T-helper 2 cell treated with Interferon-gamma antibody and Interleukin-4, amounts not matched to agents 100 ng/mL and 5 ng/mL, for 36 hours (primary cell): ENCODE results near the gene UNC45A. TPM values are rescaled to one million over a fixed set of nuclear protein-coding genes. Genes with fewer than 3 reads are reported as not detected.
"Not testable (repeated sequence)": the region's sequence is repeated elsewhere in the genome, so short reads cannot be mapped to it uniquely, and the experiment has no call there.

Source experiments
- intact Hi-C: fragments of 100-400 bp; cut with micrococcal nuclease; formaldehyde crosslinking; loops from one replicate; pipeline ENCODE4 v1.15.1; 2023
- total RNA-seq: library from RNA; stranded (reverse); gene quantifications from 2 replicates; pipeline ENCODE4 v1.2.3, GENCODE V29; 2022

UNC45A gene, protein sequence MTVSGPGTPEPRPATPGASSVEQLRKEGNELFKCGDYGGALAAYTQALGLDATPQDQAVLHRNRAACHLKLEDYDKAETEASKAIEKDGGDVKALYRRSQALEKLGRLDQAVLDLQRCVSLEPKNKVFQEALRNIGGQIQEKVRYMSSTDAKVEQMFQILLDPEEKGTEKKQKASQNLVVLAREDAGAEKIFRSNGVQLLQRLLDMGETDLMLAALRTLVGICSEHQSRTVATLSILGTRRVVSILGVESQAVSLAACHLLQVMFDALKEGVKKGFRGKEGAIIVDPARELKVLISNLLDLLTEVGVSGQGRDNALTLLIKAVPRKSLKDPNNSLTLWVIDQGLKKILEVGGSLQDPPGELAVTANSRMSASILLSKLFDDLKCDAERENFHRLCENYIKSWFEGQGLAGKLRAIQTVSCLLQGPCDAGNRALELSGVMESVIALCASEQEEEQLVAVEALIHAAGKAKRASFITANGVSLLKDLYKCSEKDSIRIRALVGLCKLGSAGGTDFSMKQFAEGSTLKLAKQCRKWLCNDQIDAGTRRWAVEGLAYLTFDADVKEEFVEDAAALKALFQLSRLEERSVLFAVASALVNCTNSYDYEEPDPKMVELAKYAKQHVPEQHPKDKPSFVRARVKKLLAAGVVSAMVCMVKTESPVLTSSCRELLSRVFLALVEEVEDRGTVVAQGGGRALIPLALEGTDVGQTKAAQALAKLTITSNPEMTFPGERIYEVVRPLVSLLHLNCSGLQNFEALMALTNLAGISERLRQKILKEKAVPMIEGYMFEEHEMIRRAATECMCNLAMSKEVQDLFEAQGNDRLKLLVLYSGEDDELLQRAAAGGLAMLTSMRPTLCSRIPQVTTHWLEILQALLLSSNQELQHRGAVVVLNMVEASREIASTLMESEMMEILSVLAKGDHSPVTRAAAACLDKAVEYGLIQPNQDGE
- total RNA-seq: 62.9 and 63.8 TPM in 2 replicates

DNA sequence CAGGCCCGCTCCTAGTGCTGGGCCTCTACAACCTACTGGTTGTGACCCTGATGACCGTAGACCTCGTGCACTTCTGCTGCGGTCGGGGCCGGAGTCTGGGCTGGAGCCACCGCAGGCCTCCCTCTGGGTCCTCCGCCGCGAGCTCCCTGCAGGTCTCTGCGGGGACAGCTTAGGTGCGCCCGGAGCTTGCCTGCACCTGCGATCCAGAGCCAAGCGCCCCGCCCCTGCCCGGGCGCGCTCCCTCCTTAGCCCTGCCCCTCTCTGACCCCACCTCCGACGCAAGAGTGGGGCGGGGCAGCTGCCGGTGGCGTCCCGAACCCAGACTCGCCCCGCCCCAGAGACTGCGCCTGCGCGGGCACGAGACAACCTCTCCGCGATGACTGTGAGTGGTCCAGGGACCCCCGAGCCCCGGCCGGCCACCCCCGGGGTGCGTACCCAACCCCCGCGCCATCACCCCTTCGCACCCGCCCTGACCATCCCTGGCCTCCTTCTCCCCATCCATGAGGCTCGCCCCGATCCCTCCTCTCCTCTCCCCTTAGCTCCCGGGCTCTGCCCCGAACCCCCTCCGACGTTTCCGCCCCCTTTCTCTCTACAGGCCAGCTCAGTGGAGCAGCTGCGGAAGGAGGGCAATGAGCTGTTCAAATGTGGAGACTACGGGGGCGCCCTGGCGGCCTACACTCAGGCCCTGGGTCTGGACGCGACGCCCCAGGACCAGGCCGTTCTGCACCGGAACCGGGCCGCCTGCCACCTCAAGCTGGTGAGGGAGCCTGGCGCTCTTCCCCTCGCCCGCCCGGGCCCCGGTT lies at the start of gene UNC45A:
TSS of gene UNC45A (plus strand) at position 337 of the 803 bp plus-strand sequence. CDS start at position 377, 40 bp downstream.
- intact Hi-C loops: loop anchor here (1.0 to 10.0 kb wide), 10 partner anchors 19 to 1967 kb away; partner anchors contain the start of genes BLM, CHD2, CIB1 and GDPGP1

DNA sequence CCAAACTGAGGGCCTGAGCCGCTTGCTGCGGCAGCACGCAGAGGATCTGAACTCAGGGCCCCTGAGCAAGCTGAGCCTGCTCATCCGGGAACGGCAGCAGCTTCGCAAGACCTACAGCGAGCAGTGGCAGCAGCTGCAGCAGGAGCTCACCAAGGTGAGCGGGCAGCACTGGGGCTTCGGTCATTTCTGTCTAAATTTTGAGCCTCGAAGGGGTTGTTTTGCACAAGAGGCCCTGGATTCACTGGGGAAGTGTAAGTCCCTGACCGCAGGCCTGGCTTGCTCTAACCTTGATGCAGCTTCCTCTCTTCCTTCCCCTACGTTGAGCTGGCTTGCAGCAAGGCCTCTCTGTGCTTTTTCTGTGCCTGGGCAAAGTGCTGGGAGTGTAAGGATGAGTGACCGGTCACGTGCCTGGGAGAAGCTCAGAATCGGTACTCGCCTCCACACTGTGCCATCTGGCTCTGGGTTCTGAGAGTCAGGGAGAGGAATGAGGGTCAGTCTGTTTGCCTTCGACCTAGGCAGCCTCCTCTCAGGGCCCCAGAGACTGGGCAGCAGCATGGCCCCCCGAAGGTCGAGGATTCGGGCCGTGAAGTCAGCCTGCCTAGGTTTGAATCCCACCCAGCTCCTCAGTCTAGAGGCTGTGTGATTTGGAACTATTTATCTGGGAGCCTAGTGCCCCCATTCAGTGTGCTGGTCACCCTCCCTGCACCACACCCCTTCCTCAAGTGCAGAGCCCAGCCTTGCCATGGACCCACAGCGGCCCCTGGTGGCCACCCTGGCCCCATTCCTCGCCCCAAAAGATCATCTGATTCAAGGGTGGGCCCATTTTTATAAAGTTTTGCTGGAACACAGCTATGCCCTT lies 49.4 kb upstream of the UNC45A start:
- intact Hi-C loops: loop anchor here (2.0 to 5.0 kb wide), 5 partner anchors 68 to 563 kb away; partner anchors contain the start of gene BLM

DNA sequence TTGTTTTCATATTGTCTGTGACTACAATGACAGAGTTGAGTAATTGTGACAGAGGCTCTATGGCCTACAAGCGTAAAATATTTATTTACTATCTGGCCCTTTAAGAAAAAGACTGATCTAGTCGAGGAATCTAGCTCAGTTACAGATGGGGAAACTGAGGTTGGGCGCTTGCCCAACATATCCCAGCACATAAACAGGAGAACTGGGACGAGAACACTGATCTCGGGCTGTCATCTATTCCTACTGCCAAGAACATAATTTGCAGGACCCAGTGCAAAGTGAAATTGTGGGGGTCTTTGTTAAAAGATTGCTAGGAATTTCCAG lies 48.8 kb upstream of the UNC45A start:
- intact Hi-C loops: loop anchor here (2.0 to 5.0 kb wide), 5 partner anchors 69 to 564 kb away; partner anchors contain the start of gene BLM

DNA sequence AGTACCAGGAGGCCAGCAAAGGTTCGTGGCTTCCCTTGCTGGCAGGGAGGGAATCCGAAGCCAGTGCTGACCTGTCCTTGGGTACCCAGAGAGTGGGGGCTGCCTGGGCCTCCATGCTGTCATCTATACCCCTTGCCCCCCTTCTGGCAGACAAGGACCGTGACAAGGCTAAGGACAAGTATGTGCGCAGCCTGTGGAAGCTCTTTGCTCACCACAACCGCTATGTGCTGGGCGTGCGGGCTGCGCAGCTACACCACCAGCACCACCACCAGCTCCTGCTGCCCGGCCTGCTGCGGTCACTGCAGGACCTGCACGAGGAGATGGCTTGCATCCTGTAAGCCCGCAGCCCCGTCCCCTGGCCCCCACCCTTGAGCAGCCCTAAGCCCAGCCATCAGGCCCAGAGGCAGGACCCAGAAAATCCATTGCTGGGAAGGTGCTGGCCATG lies 48.0 kb upstream of the UNC45A start:
- intact Hi-C loops: loop anchor here (2.0 to 5.0 kb wide), 5 partner anchors 70 to 565 kb away; partner anchors contain the start of gene BLM

DNA sequence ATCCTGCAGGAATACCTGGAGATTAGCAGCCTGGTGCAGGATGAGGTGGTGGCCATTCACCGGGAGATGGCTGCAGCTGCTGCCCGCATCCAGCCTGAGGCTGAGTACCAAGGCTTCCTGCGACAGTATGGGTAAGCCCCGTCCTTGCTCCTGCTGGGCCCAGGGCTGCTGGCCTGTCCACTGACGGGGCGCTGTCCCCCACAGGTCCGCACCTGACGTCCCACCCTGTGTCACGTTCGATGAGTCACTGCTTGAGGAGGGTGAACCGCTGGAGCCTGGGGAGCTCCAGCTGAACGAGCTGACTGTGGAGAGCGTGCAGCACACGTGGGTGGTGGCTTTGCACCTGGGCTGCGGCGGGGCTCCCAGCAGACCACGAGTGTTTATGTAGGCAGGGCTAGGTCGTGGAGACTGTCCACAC lies 45.8 kb upstream of the UNC45A start:
- intact Hi-C loops: loop anchor here (5.0 kb wide), 4 partner anchors 72 to 567 kb away; partner anchors contain the start of gene BLM

DNA sequence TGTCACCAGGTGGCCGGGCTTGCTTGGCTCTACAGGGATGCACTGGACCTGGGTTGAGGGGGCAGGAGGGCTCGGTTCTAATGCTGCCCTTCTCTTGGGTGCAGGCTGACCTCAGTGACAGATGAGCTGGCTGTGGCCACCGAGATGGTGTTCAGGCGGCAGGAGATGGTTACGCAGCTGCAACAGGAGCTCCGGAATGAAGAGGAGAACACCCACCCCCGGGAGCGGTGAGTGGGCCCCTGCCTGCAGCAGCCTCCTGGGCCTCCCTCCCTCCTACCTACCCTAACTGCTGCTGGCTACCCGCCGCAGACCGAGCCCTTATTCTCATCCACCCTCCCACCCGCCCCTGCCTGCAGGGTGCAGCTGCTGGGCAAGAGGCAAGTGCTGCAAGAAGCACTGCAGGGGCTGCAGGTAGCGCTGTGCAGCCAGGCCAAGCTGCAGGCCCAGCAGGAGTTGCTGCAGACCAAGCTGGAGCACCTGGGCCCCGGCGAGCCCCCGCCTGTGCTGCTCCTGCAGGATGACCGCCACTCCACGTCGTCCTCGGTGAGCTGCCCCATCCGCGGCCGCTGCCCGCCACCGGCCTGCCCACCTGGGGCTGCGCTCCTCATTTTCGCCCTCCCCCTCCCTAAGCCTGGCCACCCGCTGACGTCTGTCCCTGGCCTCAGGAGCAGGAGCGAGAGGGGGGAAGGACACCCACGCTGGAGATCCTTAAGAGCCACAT lies 45.2 kb upstream of the UNC45A start:
- intact Hi-C loops: loop anchor here (5.0 kb wide), 4 partner anchors 73 to 568 kb away; partner anchors contain the start of gene BLM

DNA sequence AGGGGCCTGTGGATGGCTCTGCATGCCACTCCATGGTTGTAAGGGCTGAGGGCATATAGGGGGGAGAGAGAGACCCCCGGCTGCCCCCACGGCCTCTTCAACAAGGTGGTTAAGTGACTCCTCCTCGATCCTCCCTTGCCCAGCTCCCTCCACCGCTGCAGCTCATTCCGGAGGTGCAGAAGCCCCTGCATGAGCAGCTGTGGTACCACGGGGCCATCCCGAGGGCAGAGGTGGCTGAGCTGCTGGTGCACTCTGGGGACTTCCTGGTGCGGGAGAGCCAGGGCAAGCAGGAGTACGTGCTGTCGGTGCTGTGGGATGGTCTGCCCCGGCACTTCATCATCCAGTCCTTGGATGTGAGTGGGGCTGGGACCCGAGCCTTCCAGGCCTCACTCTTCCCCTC lies 44.2 kb upstream of the UNC45A start:
- intact Hi-C loops: no loop called here

DNA sequence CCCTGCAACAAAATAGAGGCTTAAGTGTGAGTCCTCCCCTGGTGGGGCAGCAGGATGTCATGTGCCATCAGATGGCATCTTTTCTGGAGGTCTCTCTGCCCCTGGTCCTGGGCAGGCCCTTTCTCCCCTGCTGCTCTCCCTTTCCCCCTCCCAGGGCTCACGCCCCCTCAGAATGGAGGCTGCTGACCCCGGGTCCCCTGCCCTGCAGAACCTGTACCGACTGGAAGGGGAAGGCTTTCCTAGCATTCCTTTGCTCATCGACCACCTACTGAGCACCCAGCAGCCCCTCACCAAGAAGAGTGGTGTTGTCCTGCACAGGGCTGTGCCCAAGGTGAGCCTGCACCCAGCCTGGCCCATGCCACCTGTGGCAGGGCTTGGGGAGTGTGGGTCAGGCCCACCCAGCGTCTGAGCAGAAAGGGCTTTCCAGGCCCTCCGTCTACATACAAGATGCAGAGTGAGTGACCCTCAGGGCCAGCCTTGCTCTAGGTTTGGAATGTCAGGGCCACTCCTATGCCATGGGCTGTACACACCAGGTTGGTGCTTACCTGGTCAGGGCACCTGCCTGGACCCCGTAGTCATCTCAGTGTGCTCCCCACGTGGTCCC lies 43.6 kb upstream of the UNC45A start:
- intact Hi-C loops: no loop called here

DNA sequence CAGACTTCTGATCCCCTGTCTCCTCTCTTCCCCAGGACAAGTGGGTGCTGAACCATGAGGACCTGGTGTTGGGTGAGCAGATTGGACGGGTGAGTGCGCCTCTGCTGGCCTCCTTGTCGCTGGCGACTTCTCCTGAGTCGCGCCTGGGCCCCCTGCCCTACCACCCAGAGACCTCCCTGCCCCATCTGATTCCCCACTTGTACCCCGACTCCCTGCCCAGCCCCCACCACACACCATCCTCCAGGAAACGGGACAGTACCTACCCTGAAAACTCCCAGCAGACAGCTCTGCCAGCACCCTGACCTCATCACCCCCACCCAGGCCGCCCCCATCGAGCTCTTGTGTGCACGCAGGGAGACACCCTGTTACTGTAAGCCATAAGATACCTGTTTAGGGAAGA lies 43.1 kb upstream of the UNC45A start:
- intact Hi-C loops: no loop called here

DNA sequence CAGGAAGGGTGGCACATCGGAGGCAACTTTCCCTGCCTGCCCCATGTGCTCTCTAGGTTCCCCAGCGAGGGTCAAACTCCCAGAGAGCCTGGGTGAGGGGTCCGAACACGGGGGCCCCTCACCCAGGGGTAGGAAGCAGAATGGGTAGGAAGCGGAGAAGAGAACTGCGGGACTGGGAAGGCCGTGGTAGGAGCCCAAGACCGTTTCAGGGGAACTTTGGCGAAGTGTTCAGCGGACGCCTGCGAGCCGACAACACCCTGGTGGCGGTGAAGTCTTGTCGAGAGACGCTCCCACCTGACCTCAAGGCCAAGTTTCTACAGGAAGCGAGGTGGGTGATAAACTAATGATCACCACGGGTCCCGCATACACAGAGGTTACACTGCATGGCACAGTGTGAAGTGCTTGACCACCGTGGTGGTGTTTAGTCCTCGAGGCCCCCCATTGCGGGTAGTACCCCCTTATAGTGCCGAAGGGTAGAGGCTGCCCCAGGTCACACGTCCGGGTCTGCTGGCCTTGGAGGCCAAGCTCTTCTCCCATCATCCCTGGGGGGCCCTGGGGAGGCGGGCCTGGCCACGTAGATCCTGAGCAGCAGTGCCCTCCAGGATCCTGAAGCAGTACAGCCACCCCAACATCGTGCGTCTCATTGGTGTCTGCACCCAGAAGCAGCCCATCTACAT lies 42.4 kb upstream of the UNC45A start:
- intact Hi-C loops: no loop called here

DNA sequence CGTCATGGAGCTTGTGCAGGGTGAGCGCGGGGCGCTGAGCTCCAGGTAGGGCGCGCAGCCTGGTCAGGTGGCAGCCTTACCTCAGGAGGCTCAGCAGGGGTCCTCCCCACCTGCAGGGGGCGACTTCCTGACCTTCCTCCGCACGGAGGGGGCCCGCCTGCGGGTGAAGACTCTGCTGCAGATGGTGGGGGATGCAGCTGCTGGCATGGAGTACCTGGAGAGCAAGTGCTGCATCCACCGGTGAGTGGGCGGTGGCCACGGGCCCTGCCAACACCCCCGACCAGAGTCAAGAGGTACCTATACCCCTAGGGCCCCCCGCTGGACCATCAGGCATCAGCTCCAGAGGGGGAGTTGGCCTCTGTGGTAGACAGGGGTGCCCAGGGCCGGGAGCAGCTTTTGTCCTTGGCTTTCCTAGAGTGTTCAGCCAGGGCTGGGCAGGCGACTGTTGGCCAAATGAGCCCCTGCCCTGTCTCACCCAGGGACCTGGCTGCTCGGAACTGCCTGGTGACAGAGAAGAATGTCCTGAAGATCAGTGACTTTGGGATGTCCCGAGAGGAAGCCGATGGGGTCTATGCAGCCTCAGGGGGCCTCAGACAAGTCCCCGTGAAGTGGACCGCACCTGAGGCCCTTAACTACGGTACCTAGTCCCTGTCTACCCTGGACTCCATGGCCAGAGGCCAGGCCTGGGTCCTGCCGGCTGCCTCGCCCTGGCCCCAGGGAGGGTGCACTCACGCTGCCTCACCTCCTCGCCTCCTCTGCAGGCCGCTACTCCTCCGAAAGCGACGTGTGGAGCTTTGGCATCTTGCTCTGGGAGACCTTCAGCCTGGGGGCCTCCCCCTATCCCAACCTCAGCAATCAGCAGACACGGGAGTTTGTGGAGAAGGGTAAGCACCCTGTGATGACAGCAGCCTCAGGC lies 41.7 kb upstream of the UNC45A start:
- intact Hi-C loops: no loop called here

DNA sequence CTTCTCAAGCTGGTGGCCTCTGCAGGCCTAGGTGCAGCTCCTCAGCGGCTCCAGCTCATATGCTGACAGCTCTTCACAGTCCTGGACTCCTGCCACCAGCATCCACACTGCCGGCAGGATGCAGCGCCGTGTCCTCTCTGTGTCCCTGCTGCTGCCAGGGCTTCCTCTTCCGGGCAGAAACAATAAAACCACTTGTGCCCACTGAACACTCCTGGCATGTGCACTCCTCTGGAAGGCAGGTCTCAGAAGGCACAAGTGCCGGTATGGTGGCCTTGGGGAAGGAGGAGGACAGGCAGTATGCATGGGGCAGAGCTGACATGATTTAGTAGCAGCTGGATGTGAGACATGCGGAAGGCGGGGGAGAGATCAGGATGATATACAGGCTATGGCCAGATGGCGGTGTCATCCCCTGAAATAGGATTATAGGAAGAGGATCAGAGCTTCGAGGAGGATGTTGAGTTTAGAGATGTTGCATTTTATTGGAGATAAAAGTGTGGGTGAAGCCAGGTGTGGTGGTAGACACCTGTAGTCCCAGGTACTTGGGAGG lies 39.4 kb upstream of the UNC45A start:
- intact Hi-C loops: no loop called here

DNA sequence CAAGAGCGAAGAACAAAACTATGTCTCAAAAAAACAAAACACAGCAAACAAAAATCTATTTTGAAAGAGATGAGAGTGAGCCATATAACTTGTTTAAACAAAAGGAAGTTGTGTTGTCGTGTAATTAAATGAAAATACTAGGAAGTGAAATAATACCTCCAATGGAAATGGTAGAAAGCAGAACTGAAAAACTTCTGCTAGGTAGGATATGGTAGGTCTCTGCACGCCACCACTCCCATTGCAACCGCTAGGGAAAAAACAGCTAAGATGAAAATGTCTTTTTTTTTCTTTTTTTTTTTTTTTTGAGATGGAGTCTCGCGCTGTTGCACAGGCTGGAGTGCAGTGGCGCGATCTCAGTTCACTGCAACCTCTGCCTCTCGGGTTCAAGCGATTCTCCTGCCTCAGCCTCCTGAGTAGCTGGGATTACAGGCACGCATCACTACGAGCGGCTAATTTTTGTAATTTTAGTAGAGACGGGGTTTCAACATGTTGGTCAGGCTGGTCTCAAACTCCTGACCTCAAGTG lies 37.9 kb upstream of the UNC45A start:
- intact Hi-C loops: not testable (repeated sequence)

DNA sequence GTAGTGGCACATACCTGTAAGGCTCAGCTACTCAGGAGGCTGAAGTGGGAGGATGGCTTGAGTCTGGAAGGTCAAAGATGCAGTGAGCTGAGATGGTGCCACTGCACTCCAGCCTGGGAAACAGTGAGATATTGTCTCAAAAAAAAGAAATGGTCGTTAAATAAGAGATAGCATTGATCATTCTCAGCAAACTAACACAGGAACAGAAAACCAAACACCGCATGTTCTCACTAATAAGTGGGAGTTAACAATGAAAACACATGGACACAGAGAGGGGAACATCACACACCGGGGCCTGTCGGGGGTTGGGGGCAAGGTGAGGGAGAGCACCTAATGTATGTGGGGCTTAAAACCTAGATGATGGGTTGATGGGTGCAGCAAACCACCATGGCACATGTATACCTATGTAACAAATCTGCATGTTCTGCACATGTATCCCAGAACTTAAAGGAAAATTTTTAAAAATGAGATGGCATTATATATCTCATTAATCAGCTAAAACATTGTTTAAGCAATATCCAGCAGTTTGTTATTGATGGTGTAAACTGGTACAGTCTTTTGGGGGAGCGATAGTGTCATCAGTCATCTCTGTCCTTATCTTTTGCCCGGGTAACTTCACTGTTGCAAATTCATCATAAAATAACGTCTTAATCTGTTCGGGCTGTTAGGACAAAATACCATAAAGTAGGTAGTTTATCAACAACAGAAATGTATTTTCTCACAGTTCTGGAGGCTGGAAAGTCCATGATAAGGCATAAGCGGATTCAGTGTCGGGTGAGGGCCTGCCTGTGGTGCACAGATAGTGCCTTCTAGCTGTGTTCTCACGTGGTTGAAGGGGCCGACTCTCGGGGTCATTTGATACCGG lies 33.7 kb upstream of the UNC45A start:
- intact Hi-C loops: loop anchor here (1.0 to 10.0 kb wide), 2 partner anchors 29 to 377 kb away; partner anchors contain the start of gene CRTC3

DNA sequence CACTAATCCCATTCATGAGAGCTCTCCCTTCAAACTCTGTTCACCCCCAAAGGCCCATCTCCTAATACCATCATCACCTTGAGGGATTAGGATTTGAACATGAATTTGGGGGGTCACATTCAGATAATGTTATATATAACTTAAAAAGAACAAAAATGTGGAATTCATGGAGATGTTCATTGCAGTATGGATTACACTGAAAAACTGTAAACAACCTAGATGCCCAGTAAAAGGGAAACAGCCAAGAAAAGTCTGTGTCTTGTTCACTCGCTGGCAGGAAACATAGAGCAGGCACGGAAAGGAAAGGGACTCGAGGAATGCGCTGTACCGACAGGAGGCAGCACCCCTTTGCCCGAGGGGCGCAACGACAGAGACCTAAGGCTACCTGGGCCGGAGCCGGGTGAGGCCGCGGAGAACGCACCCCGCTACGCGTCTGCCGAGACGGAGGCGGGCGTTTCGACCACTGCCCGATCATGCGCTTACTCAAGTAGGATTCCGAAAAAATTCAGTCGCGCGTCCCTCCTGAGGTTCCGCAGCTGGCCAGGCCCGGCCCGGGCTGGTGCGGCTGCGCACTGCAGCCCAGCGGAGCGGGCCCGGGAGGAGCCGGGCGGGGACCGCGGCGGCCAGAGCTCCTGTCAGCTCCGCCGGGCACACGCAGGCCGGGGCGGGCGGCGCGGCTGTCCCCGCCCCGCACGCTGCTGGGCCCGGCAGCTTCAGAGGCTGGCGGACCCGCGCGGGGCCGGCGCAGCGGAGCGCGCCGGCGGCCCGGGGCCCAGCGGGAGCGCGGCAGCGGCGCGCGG lies 32.8 kb upstream of the UNC45A start:
- intact Hi-C loops: loop anchor here (1.0 to 10.0 kb wide), 2 partner anchors 28 to 377 kb away; partner anchors contain the start of gene CRTC3
